GM23338 (cell line): ENCODE data around the gene TPCN2. TPM values are rescaled to one million over a fixed set of nuclear protein-coding genes. Genes with fewer than 3 reads are reported as not detected.

Experiments used
- ATAC-seq: fragments of 200-7000 bp; cut with Tn5 transposase; 3 replicates; pipeline ENCODE4 v1.9.1; 2020
- DNase-seq: peaks from one replicate; pipeline ENCODE4 v3.0.0-alpha.2; 2015; ENCODE audit warnings: low spot score
- H2AFZ ChIP-seq: fragments of 200-600 bp; sonication (generic); 2 replicates; pipeline ENCODE4 v1.8.0; 2016; ENCODE audit warnings: antibody characterized with exemption, mild to moderate bottlenecking, moderate library complexity
- H3F3A ChIP-seq: fragments of 200-600 bp; sonication (generic); replicated peaks from 2 replicates; pipeline ENCODE4 v1.8.0; 2017; ENCODE audit warnings: antibody characterized with exemption, mixed run types, low read depth
- H3K27ac ChIP-seq: fragments of 200-600 bp; sonication (generic); 2 replicates; pipeline ENCODE4 v1.6.1; 2016; ENCODE audit warnings: low read depth
- H3K27me3 ChIP-seq: fragments of 200-600 bp; sonication (generic); 2 replicates; pipeline ENCODE4 v1.8.0; 2016; ENCODE audit warnings: mild to moderate bottlenecking, mixed run types, moderate library complexity; ENCODE audit not compliant: insufficient read depth
- H3K36me3 ChIP-seq: fragments of 200-600 bp; sonication (generic); 2 replicates; pipeline ENCODE4 v1.8.0; 2016; ENCODE audit warnings: mild to moderate bottlenecking; ENCODE audit not compliant: insufficient read depth
- H3K4me1 ChIP-seq: fragments of 200-600 bp; sonication (generic); 2 replicates; pipeline ENCODE4 v1.8.0; 2016; ENCODE audit warnings: mild to moderate bottlenecking, moderate library complexity; ENCODE audit not compliant: insufficient read depth
- H3K4me2 ChIP-seq: fragments of 200-600 bp; sonication (generic); 2 replicates; pipeline ENCODE4 v1.7.1; 2017; ENCODE audit warnings: mixed run types
- H3K4me3 ChIP-seq: fragments of 200-600 bp; sonication (generic); 2 replicates; pipeline ENCODE4 v1.6.1; 2016; ENCODE audit warnings: mixed run types
- H3K79me2 ChIP-seq: fragments of 200-600 bp; sonication (generic); replicated peaks from 2 replicates; pipeline ENCODE4 v1.8.0; 2017; ENCODE audit warnings: mild to moderate bottlenecking; ENCODE audit not compliant: insufficient read depth
- H3K9me2 ChIP-seq: fragments of 200-600 bp; sonication (generic); 2 replicates; pipeline ENCODE4 v1.8.0; 2017; ENCODE audit not compliant: insufficient read depth
- H4K20me1 ChIP-seq: fragments of 200-600 bp; sonication (generic); replicated peaks from 2 replicates; pipeline ENCODE4 v1.8.0; 2017; ENCODE audit warnings: mild to moderate bottlenecking; ENCODE audit not compliant: insufficient read depth
- H3K27ac Mint-ChIP-seq: 2 replicates; pipeline ENCODE4 v1.8.0; 2020; ENCODE audit warnings: inconsistent platforms, mild to moderate bottlenecking, moderate library complexity, mixed read lengths
- H3K27me3 Mint-ChIP-seq: 3 replicates; pipeline ENCODE4 v1.8.0; 2022; ENCODE audit warnings: low read depth, mild to moderate bottlenecking, moderate library complexity, mixed read lengths, inconsistent platforms; ENCODE audit not compliant: insufficient read depth, poor library complexity
- H3K36me3 Mint-ChIP-seq: 3 replicates; pipeline ENCODE4 v1.8.0; 2021; ENCODE audit warnings: low read depth, mild to moderate bottlenecking, inconsistent platforms, moderate library complexity, mixed read lengths
- H3K4me1 Mint-ChIP-seq: 3 replicates; pipeline ENCODE4 v1.8.0; 2020; ENCODE audit warnings: mild to moderate bottlenecking, inconsistent platforms, mixed read lengths
- H3K4me3 Mint-ChIP-seq: 3 replicates; pipeline ENCODE4 v1.8.0; 2021; ENCODE audit warnings: moderate library complexity, mild to moderate bottlenecking, inconsistent platforms, mixed read lengths
- H3K9me3 Mint-ChIP-seq: 3 replicates; pipeline ENCODE4 v1.8.0; 2020; ENCODE audit warnings: moderate library complexity, mild to moderate bottlenecking, inconsistent platforms, mixed read lengths
- CREB1 ChIP-seq: fragments of 250-450 bp; sonication (Bioruptor Pico); IDR thresholded peaks from 2 replicates; pipeline ENCODE4 v1.5.0; 2020; ENCODE audit warnings: low read depth, mild to moderate bottlenecking, moderate library complexity
- CTCF ChIP-seq, 2 experiments: fragments of 200-600 bp in 1 of 2; sonication (generic) in 1 of 2; conservative IDR thresholded peaks; 2 replicates each; pipeline versions ENCODE4 v1.5.1 to v1.6.1; 2016 to 2017; ENCODE audit warnings: antibody characterized with exemption in 2 of 2, low read depth in 2 of 2, mild to moderate bottlenecking in 2 of 2, moderate library complexity in 1 of 2
- ETS1 ChIP-seq: IDR thresholded peaks from 2 replicates; pipeline ENCODE4 v1.6.1; 2016; ENCODE audit warnings: antibody characterized with exemption
- EZH2 ChIP-seq: fragments of 200-600 bp; sonication (generic); IDR thresholded peaks from one replicate; pipeline ENCODE4 v1.8.0; 2017; ENCODE audit warnings: antibody characterized with exemption, mild to moderate bottlenecking, low read depth; ENCODE audit not compliant: unreplicated experiment
- EZH2phosphoT487 ChIP-seq: fragments of 200-600 bp; sonication (generic); IDR thresholded peaks from one replicate; pipeline ENCODE4 v1.8.1; 2018; ENCODE audit warnings: antibody characterized with exemption; ENCODE audit not compliant: unreplicated experiment
- JUNB ChIP-seq: IDR thresholded peaks from one replicate; pipeline ENCODE4 v1.6.1; 2016; ENCODE audit warnings: antibody characterized with exemption; ENCODE audit not compliant: unreplicated experiment
- NANOG ChIP-seq: IDR thresholded peaks from 2 replicates; pipeline ENCODE4 v1.6.1; 2016; ENCODE audit warnings: antibody characterized with exemption, borderline replicate concordance
- POLR2AphosphoS5 ChIP-seq: IDR thresholded peaks from 2 replicates; pipeline ENCODE4 v1.6.1; 2016; ENCODE audit warnings: antibody characterized with exemption, low read depth
- REST ChIP-seq: IDR thresholded peaks from one replicate; pipeline ENCODE4 v1.6.1; 2018; ENCODE audit warnings: antibody characterized with exemption; ENCODE audit not compliant: unreplicated experiment
- STAT1 ChIP-seq: IDR thresholded peaks from one replicate; pipeline ENCODE4 v1.6.1; 2016; ENCODE audit warnings: antibody characterized with exemption; ENCODE audit not compliant: unreplicated experiment
- ZNF114 ChIP-seq: fragments of 250-450 bp; sonication (Bioruptor Pico); IDR thresholded peaks from 2 replicates; pipeline ENCODE4 v1.5.0; 2020; ENCODE audit warnings: mild to moderate bottlenecking, moderate library complexity
- ZNF331 ChIP-seq: fragments of 250-450 bp; sonication (Bioruptor Pico); IDR thresholded peaks from 2 replicates; pipeline ENCODE4 v1.5.0; 2020; ENCODE audit warnings: low read depth, mild to moderate bottlenecking, moderate library complexity
- ZNF462 ChIP-seq: fragments of 250-450 bp; sonication (Bioruptor Pico); IDR thresholded peaks from 2 replicates; pipeline ENCODE4 v1.5.0; 2020; ENCODE audit warnings: mild to moderate bottlenecking, moderate library complexity
- polyA plus RNA-seq: library from polyadenylated mRNA; unstranded; fragments of >200 nt; fragmentation: Nextera tagmentation; extraction: Ambion mirVana; gene quantifications from 2 replicates; pipeline ENCODE4 v1.2.1, GENCODE V29; 2016
- total RNA-seq: library from RNA; depleted of rRNA; stranded (reverse); fragments of >200 nt; shearing (Covaris generic); gene quantifications from 2 replicates; pipeline ENCODE4 v1.2.3, GENCODE V29; 2014

The TPCN2 gene
- total and polyA plus RNA-seq, 2 experiments from 2014 or later = 5.8 to 14.7 TPM

GRCh38 chr11:69057236-69057635 is 8.5 kb downstream of the TPCN2 start:
- H3K36me3 ChIP-seq = no peaks in the 10 kb centered on the region
- H3K27me3 Mint-ChIP-seq = peaks cover 7% of the 10 kb centered on the region
- TF ChIP-seq CTCF (conservative IDR thresholded peaks at IDR 0.05; ENCODE audit: low read depth in 2 of 2) (no peak), POLR2AphosphoS5 (no peak), STAT1 (no peak), EZH2phosphoT487 (no peak), ZNF114 (CRISPR knock-in tag) (no peak), ETS1 (no peak), EZH2 (no peak), JUNB (no peak), CREB1 (CRISPR knock-in tag) (no peak), ZNF462 (CRISPR knock-in tag) (no peak), NANOG (no peak), ZNF331 (no peak), REST (no peak)
- H3K36me3 Mint-ChIP-seq = no peaks in the 10 kb centered on the region; the same call in 1 of the 3 replicates
- no peak overlapping the region for H3K4me2 ChIP-seq
- no peak overlapping the region for H2AFZ ChIP-seq
- no peaks in the 10 kb centered on the region for H3K4me1 ChIP-seq
- H3F3A ChIP-seq = no peaks in the 10 kb centered on the region
- no peak overlapping the region for H3K27ac ChIP-seq
- H3K4me3 ChIP-seq = no peak overlapping the region
- no peaks in the 10 kb centered on the region for H3K27me3 ChIP-seq
- DNase-seq (no peak), ATAC-seq (no peak)
- no peaks in the 10 kb centered on the region for H3K9me2 ChIP-seq
- H4K20me1 ChIP-seq = no peaks in the 10 kb centered on the region; the same call in 1 of the 2 replicates
- H3K79me2 ChIP-seq = peaks cover 18% of the 10 kb centered on the region
- no peak overlapping the region for H3K27ac Mint-ChIP-seq
- no peak overlapping the region for H3K4me3 Mint-ChIP-seq
- no peaks in the 10 kb centered on the region; the same call in 2 of the 3 replicates for H3K4me1 Mint-ChIP-seq
- H3K9me3 Mint-ChIP-seq = no peaks in the 10 kb centered on the region
